Measurements from ENCODE around the gene NCK2.

GRCh38 chr2:105763076-105763475 lies 18.4 kb downstream of the NCK2 start:
- no peak for TF ChIP-seq CTCF (IDR thresholded peaks at IDR 0.05)
- no peak for TF ChIP-seq POLR2A (IDR thresholded peaks at IDR 0.05)

All from thyroid gland (tissue), 4 donors.